ENCODE measurements around the gene CER1.
"Not testable (repeated sequence)": the region's sequence is repeated elsewhere in the genome, so short reads cannot be mapped to it uniquely, and the experiment has no call there.

Gene CER1

DNA sequence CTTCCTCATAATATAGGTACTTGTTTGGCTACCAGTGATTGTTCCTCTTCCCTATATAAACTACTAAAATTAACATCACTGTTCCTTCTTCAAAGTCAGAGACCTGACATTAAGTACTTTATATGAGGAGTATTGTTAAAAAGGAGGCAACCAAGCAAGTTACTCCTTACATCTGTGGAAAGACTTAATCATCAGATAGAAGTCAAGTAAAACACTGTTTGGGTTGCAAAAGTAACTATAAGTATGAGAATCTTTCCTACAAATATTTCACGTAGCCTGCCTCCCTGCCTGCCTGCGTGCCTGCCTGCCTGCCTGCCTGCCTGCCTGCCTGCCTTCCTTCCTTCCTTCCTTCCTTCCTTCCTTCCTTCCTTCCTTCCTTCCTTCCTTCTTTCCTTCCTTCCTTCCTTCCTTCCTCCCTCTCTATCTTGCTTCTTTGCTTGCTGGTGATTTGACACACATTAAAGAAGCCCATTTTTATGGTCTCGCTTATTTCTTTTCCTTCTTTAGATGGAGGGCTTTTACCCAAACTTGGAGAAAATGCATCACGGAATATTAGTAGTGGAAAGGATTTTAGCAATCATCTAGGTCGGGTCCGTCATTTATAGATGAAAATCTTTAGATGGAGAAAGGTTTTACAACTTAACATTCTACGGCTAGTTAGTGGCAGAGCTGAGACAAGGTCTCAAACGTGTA is 3.2 kb downstream of the CER1 start:
- no peak for DNase-seq

DNA sequence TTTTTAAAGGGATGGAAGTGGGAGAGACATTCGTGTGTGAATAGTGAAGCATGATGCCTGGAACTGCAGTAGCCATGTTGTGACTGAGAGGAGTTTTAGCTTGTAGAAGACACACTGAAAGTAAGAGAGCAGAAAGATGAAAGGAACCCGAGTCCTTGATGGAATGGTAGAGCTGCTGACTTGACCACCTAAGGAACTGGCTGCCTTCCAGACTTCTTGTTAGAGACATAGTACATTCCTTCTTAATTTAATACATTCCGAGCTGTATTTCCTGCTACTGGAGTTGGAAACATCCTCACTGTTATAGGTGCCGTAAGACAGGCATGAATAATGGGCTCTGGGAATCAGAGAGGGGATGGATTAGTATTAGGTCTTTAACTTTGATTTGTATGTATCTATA is 7.4 kb downstream of the CER1 start:
- DNase-seq = no peak

DNA sequence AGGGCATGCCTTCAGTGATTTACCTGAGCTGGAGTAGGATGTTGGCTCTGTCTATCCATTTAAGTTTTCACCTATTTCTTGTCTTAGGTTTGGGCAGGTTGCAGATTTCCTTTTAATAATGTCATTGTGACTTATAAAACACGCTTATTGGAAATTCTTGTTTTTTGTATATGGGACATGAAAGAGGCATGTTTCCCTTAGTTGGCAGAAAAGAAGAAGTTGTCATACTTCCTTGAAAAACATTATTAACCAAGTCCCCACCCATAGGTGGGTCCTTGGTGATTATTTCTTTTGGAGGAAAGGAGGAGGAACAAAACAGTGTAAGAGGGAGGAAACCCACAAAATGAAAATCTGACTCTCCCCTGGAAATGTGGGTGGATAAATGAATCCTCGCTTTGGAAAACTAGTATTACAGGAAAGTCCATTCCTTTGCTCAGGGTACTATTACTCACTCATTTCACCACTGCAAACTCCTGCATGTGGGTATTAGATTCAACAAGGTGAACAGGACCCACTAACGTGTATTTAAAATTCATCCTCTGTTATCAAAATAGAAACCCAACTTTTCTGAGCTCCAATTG is 9.3 kb downstream of the CER1 start:
- no peak for DNase-seq

DNA sequence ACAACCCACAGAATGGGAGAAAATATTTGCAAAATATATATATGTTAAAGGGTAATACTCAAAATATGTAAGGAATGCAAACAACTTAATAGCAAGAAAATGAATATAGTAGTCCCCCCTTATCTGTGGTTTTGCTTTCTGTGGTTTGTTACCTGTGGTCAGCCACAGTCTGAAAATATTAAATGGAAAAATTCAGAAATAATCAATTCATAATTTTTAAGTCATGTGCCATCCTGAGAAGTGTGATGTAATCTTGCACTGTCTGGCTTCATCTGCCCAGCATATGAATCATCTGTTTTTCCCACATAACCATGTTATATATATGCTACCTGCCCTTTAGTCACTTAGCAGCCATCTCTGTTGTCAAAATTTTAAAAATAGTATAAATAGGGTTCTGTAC is 11.7 kb downstream of the CER1 start:
- DNase-seq = no peak

DNA sequence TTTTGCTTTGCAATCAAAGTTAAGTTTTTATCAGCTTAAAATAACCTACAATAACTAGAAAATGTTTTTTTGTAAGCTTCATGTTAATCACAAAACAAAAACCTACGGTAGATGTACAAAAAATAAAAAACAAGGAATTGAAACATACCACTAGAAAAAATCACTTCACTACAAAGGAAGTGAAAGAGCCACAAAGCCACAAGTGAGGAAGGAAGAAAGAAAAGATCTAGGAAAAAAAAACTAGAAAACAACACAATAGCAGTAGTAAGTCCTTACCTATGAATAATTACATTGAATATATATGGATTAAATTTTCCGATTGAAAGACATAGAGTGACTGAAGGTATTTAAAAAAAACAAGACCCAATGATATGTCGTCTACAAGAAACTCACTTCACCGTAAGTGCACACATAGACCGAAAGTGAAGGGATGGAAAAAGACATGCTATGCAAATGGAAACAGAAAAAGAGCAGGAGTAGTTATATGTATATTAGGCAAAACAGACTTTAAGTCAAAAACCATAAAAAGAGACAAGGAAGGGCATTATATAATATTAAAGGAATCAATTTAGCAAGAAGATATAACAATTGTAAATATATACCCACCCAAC is 15.9 kb downstream of the CER1 start:
- no peak for DNase-seq

DNA sequence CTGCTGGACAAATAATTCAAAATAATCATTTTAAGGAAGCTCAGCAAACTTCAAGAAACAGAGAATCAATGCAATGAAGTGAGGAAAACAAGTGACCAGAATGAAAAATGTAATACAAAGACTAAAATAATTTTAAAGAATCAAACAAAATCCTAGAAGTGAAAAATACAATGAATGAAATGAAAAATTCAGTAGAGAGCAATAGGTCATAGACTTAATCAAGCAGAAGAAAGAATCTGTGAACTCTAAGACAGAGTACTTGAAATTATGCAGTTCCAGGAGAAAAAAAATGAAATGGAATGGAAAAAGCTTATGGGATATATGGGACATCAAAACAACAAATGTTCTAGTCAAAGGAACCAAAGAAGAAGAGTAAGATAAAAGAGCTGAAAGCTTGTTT is 17.5 kb downstream of the CER1 start:
- DNase-seq = no peak

DNA sequence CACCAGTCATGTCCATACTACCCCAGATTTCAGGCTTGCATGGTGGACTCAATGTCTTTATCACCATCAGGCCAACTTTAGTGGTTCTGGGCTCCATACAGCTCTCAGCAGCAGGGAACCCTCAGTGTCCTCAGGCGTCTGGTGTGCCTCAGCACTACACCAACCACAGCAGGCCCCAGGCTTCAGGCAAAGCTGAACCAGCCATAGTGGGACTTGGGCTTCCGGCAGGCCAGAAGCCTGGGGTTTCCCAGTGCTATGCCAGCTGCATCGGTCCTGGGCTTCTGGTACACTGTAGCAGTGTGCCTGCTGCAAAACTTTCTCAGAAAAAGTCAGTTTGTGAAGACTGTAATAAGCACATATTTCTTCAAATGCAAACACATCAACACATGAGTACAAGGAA is 18.3 kb downstream of the CER1 start:
- DNase-seq = no peak

DNA sequence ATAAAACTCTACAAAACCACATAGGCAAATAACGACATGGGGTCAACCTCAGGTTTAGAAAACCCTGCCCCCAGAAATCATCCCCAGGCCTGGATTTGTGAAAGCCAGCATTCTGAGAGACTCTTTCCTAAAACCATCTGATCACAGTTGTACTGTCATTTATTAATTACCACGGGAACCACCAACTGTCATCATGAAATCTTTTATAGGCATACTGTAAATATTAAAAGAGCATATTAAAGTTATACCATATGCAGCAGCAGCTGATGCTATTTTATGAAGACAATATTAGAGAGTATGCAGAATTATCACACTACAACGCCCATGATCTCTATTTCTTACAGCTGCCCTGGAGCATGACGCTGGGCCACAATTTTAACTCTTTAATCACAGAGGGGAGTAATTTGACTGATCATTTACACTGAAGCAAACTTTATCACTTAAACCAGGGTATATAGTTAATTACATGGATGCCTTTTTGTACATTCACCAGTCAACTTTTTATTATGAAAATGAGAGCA is 20.3 kb downstream of the CER1 start:
- DNase-seq = no peak

DNA sequence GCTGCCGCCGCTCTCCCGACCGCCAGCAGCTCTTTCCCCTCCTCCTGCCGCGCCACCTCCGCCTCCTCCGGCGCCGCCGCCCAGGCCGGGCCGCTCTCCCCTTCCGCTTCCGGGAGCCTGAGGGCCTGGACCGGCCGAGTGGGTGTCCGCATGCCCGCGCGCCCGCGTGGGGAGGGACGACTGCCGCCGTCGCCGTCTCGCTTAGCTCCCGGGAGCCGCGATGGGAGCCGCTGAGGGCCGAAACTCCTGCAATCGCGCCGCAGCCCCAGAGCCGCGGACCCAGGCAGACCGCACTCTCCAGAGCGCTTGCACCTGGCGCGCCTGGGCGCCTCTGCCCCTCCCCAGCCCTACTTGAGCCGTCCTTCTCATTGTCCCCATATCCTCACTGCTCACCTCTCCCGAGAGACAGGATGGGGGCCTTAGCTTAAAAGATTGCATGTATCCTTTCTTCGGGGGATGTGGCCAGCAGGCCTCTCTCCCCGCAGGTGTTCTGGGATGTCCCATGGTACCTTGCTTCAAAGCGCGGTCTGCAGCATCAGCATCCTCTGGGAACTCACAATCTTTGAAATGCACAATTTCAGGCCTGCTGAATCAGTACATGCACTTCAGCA is 29.2 kb downstream of the CER1 start, which contains the start of gene ZDHHC21:
Gene ZDHHC21, minus strand, starts transcription at position 182 of the 611 bp plus-strand sequence. CDS start 19,092 bp downstream, outside the sequence.
- DNase-seq = peak in 57 of 58 donors; percentile 6 to 87 (median 66)

DNA sequence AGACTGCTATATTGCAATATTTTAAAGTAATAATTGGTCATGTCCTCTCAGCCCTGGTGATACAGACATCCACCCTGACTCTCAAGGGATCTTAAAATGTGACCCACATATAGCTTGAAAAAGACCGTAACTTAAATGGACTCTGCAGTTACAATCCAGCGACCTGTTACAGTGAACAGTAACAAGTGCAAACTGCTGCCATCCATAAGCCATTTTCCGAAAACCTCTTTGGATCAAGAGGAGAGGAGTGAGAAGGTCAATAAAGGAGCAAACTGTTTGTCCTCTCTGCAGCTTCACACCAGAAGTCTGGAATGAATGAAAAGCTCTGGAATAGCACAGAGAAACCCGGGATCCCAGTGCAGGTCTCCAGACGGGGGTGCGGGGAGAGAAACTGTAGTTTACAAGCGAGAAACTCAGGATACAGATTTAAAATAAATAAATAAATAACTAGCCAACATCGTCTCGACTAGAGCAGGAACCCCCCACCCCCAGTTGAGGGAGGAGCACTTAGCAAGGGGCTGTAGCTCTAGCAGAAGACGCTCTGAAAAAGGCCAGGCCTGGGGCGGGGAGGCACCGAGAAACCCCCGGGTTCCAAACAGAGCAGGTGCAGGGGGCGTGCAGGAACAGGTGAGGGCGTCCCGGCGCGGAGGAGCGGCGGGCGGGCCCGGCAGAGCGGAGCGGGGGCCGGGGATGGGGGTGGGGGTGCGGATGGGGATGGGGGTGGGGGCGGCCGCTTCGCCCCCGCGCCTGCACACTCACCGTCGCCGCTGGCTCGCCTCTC is 29.9 kb downstream of the CER1 start:
- DNase-seq = peak in 37 of 58 donors; percentile 6 to 63 (median 28)

DNA sequence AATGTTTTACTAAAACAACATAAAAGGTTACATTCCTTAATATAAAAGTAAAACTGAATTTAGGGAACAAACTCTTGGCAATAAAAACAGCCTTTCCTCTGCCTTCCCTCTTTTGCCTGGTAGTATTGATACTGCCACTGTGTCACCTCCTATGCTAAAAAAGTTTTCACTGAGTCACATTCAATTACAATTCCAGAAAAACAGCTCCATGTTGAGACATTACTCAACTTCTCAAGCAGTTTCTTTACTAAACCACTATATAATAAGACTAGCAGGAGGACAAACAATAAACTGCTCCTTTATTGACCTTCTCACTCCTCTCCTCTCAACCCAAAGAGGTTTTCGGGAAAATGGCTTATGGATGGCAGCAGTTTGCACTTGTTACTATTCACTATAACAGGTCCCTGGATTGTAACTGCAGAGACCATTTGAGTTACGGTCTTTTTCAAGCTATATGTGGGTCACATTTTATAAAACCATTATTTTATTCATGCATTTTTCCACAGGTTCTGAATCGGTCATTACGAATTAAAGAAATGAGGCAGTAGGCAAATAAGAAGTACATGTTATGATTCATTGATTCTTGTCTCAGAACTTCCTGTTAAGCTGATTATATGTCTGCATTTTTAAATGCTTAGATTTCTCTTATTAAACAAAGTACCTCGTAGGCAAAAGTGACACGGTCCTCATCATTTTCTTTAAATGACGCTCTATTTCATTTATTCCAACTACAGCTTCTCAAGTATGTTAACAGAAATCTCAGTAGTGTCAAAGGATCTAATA is 31.4 kb downstream of the CER1 start:
- no peak for DNase-seq

DNA sequence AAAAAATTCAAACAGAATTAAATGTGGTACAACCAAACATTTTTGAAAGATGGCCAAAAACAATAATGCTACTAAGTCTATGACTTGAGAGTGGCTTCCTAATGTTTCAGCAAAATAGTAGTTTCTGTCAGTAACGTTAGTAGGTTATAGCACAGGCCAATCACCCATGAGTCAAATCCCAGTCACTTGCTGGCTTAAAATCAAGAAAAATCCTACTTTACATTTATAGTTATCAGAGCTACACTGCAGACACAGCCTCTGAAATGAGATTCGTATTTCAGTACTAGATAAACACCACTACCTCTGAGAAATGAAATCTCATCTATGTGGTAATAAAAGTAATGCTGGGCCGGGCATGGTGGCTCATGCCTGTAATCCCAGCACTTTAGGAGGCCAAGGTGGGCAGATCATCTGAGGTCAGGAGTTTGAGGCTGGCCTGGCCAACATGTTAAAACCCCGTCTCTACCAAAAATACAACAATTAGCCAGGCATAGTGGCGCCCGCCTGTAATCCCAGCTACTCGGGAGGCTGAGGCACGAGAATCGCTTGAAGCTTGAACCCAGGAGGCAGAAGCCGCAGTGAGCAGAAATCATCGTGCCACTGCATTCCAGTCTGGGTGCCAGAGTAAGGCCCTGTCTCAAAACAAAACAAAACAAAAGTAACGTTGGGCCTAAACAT is 35.4 kb downstream of the CER1 start:
- no peak for DNase-seq

DNA sequence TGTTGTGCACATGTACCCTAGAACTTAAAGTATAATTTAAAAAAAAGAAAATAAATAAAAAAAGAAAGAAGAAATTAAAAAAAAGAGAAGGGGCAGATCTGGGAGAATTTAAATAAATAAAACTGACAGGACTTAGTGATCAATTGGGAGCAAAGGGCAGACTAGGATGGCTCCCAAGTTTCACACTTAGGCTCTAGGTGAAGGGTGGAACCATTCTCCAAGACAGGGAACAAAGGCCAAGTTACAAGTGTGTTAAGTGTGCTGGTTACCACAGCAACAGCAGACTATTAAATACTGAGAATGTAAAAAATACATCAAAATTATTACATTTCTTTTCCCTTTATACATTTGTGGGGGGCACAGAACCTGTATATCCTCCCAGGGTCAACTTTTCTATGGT is 36.4 kb downstream of the CER1 start:
- DNase-seq = no peak

DNA sequence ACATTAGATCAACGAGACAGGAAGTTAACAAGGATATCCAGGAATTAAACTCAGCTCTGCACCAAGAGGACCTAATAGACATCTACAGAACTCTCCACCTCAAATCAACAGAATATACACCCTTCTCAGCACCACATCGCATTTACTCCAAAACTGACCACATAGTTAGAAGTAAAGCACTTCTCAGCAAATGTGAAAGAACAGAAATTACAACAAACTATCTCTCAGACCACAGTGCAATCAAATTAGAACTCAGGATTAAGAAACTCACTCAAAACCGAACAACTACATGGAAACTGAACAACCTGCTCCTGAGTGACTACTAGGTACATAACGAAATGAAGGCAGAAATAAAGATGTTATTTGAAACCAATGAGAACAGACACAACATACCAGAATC is 39.9 kb downstream of the CER1 start:
- not testable (repeated sequence) for DNase-seq

DNA sequence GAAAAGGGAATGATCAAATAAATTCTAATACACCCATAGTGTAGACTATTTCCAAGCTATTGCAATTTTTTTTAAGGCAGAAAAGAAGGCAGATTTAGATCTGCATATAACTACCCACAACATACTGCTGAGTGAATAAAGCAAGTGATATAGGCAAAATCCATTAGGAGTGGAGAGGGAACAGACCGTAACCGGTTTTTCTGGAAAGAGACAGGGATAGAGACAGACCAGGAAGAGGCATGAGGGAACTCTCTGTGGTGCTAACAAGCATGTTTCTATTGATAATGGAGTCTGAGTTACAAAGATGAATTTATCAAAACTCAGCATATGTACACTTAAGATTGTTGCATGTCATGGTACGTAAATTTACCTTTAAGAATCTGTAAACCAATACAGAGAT is 43.8 kb downstream of the CER1 start:
- no peak for DNase-seq

DNA sequence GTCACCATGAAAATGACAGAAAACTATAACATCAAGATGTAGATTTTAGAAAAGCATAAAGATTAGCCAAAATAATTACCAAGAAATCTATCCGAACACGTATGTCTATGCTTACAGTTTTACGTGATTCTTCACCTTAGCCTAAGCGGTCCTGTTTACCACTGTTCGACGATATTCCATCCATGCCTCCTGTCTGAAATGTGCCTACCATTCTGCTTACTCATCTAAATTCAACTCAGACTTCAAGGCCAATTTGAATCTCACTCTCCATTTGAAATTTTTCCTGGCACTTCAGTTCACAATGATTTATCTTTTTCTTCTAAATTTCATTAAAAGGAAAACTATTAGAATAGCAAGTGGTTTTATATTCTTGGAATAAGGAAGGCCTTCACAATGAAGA is 44.7 kb downstream of the CER1 start:
- DNase-seq = no peak

DNA sequence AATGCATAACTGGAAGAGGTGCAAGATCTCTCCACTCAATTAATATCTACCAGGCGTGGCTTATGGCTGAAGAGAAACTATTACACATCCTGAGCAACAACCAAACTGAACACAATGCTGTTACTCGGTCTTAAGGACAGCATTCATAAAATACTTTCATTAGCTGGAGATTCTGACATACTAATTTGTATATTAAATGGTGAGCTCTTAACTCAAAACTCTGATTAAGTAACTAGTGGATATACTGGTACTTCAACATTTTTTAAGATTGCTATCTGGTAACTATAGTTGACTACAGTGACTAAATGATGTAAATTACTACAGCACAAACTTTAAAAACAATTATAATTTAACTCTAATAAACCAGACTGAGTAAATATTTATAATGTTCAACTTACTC is 45.1 kb downstream of the CER1 start:
- DNase-seq = no peak

DNA sequence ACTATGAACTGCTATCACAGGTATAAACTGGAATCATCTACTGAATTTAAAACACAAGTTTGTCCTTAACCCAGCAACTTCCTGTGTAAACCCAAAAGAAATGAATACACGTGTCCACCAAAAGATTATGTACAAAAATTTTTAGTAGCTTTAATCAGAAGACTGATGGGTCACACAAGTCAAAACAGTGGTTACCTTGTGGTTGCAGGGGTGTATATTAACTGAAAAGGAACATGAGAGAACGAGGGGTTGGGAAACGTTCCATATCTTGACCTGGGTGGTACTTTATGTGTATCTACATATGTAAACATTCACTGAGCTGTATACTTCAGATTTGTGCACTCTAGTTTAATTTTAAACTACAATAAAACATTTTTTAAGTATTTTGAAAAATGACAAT is 47.9 kb downstream of the CER1 start:
- no peak for DNase-seq

DNA sequence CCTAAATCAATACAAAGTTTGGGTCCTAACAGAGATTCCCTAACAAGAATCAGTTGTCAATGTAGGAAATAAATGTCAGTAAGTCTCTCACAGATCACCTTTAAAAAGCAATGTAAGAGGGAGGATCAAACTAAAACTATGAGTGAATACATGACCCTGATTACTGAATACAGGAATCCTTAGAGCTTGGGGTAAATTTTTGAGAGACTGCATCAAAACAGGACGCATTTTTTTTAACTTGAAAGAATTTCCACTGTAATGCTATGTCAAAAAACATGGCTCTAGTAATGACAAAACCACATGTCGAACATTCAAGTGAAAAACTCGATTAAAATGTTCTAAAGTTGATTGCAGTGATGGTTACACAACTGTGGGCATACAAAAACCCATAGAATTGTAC is 51.2 kb downstream of the CER1 start:
- no peak for DNase-seq

DNA sequence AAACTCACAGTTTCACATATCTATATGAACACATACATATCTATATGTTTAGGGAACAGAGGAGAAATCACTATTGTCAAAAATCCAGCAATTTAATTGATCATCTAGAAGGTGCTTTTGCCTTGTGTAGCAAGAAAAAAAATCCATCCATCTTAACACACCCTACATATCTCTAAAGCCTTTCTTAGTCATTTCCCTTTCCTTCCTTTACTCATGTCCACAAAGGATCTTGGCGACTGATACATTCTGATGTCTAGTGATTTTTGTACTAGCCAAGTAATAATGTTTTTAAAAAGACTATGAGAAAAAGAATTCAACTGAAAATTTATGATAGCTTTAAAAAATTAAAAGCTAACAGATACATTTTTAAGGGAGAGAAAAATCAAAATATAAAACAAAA is 51.8 kb downstream of the CER1 start:
- no peak for DNase-seq

Data from anterior cingulate cortex (tissue), 58 donors.